ENCODE data around the gene KLRC1. TPM values are rescaled to one million over a fixed set of nuclear protein-coding genes. Genes with fewer than 3 reads are reported as not detected.

Gene KLRC1
- total RNA-seq, 1 donor: not detected

GRCh38 chr12:10466311-10466710 lies 13.1 kb upstream of the KLRC1 start:
- no peak overlapping the region for H3K4me2 ChIP-seq (ENCODE audit: insufficient read depth, low read length)
- no peaks in the 10 kb centered on the region for H3K36me3 ChIP-seq (ENCODE audit: insufficient read depth, low read length)
- H2AFZ ChIP-seq (ENCODE audit: low read length): no peak overlapping the region
- H3K27me3 ChIP-seq (ENCODE audit: insufficient read depth, low read length): no peaks in the 10 kb centered on the region
- H4K20me1 ChIP-seq (ENCODE audit: insufficient read depth, low read length): no peaks in the 10 kb centered on the region
- no peak for TF ChIP-seq CTCF (IDR thresholded peaks at IDR 0.05; ENCODE audit: extremely low read depth, low read depth, low read length)
- H3K4me1 ChIP-seq (ENCODE audit: insufficient read depth, low read length): no peaks in the 10 kb centered on the region
- no peak overlapping the region for H3K27ac ChIP-seq (ENCODE audit: low read depth, low read length)
- no peak overlapping the region for H3K4me3 ChIP-seq (ENCODE audit: insufficient read depth, low read length)
- no peak for DNase-seq (ENCODE audit: insufficient read length, low spot score, missing footprints)
- no peaks in the 10 kb centered on the region for H3K79me2 ChIP-seq (ENCODE audit: insufficient read depth, low read length)
- H3K9me3 ChIP-seq (ENCODE audit: low read depth, low read length): no peaks in the 10 kb centered on the region

GRCh38 chr12:10457760-10458159 lies 4.6 kb upstream of the KLRC1 start:
- no peak overlapping the region for H3K4me3 ChIP-seq (ENCODE audit: insufficient read depth, low read length)
- no peaks in the 10 kb centered on the region for H3K79me2 ChIP-seq (ENCODE audit: insufficient read depth, low read length)
- H3K27ac ChIP-seq (ENCODE audit: low read depth, low read length): no peak overlapping the region
- no peak for DNase-seq (ENCODE audit: insufficient read length, low spot score, missing footprints)
- no peaks in the 10 kb centered on the region for H3K9me3 ChIP-seq (ENCODE audit: low read depth, low read length)
- H2AFZ ChIP-seq (ENCODE audit: low read length): no peak overlapping the region
- H3K4me2 ChIP-seq (ENCODE audit: insufficient read depth, low read length): no peak overlapping the region
- H4K20me1 ChIP-seq (ENCODE audit: insufficient read depth, low read length): no peaks in the 10 kb centered on the region
- no peaks in the 10 kb centered on the region for H3K27me3 ChIP-seq (ENCODE audit: insufficient read depth, low read length)
- TF ChIP-seq CTCF (IDR thresholded peaks at IDR 0.05; ENCODE audit: extremely low read depth, low read depth, low read length): no peak
- H3K36me3 ChIP-seq (ENCODE audit: insufficient read depth, low read length): no peaks in the 10 kb centered on the region
- H3K4me1 ChIP-seq (ENCODE audit: insufficient read depth, low read length): no peaks in the 10 kb centered on the region

- no peak overlapping the region for H2AFZ ChIP-seq (ENCODE audit: low read length)
- TF ChIP-seq CTCF (IDR thresholded peaks at IDR 0.05; ENCODE audit: extremely low read depth, low read depth, low read length): no peak
- no peaks in the 10 kb centered on the region for H3K27me3 ChIP-seq (ENCODE audit: insufficient read depth, low read length)
- H3K79me2 ChIP-seq (ENCODE audit: insufficient read depth, low read length): no peaks in the 10 kb centered on the region
- H3K9me3 ChIP-seq (ENCODE audit: low read depth, low read length): no peaks in the 10 kb centered on the region
- no peak for DNase-seq (ENCODE audit: insufficient read length, low spot score, missing footprints)
- H3K27ac ChIP-seq (ENCODE audit: low read depth, low read length): no peak overlapping the region
- no peak overlapping the region for H3K4me2 ChIP-seq (ENCODE audit: insufficient read depth, low read length)
- H3K4me3 ChIP-seq (ENCODE audit: insufficient read depth, low read length): no peak overlapping the region
- no peaks in the 10 kb centered on the region for H4K20me1 ChIP-seq (ENCODE audit: insufficient read depth, low read length)
- no peaks in the 10 kb centered on the region for H3K4me1 ChIP-seq (ENCODE audit: insufficient read depth, low read length)
- H3K36me3 ChIP-seq (ENCODE audit: insufficient read depth, low read length): no peaks in the 10 kb centered on the region
These were observed 3.7 kb upstream of the KLRC1 start for GRCh38 chr12:10456856-10457255.

- DNase-seq (ENCODE audit: insufficient read length, low spot score, missing footprints): no peak
- no peak overlapping the region for H3K4me2 ChIP-seq (ENCODE audit: insufficient read depth, low read length)
- no peaks in the 10 kb centered on the region for H3K79me2 ChIP-seq (ENCODE audit: insufficient read depth, low read length)
- no peaks in the 10 kb centered on the region for H3K4me1 ChIP-seq (ENCODE audit: insufficient read depth, low read length)
- H4K20me1 ChIP-seq (ENCODE audit: insufficient read depth, low read length): no peaks in the 10 kb centered on the region
- H2AFZ ChIP-seq (ENCODE audit: low read length): no peak overlapping the region
- no peak overlapping the region for H3K27ac ChIP-seq (ENCODE audit: low read depth, low read length)
- H3K27me3 ChIP-seq (ENCODE audit: insufficient read depth, low read length): no peaks in the 10 kb centered on the region
- TF ChIP-seq CTCF (IDR thresholded peaks at IDR 0.05; ENCODE audit: extremely low read depth, low read depth, low read length): no peak
- H3K36me3 ChIP-seq (ENCODE audit: insufficient read depth, low read length): no peaks in the 10 kb centered on the region
- no peaks in the 10 kb centered on the region for H3K9me3 ChIP-seq (ENCODE audit: low read depth, low read length)
- H3K4me3 ChIP-seq (ENCODE audit: insufficient read depth, low read length): no peak overlapping the region
These were observed 2.6 kb upstream of the KLRC1 start for GRCh38 chr12:10455766-10456165.

Data from osteoblast (primary cell).